Thoracic aorta (tissue), 2 donors: ENCODE data around the gene TENT4A. TPM values are rescaled to one million over a fixed set of nuclear protein-coding genes. Genes with fewer than 3 reads are reported as not detected.

Experiments
- ATAC-seq: fragments of 150-250 bp; one replicate; pipeline ENCODE4 v1.8.0; 2017; ENCODE audit warnings: low read depth; ENCODE audit not compliant: insufficient number of reproducible peaks, low FRiP score
- DNase-seq: peaks from one replicate; pipeline ENCODE4 v3.0.0-alpha.2; 2020; ENCODE audit warnings: low spot score
- H3K27ac ChIP-seq, 2 donors: fragments of 200-600 bp; sonication (generic); 1 replicate in 1 of 2; 2 replicates in 1 of 2; pipeline ENCODE4 v1.5.1; 2016; ENCODE audit warnings: mild to moderate bottlenecking in 2 of 2, moderate library complexity in 2 of 2
- H3K27me3 ChIP-seq: fragments of 200-600 bp; sonication (generic); replicated peaks from 2 replicates; pipeline ENCODE4 v1.6.0; 2016; ENCODE audit warnings: mild to moderate bottlenecking; ENCODE audit not compliant: insufficient read depth
- H3K36me3 ChIP-seq: fragments of 200-600 bp; sonication (generic); one replicate; pipeline ENCODE4 v1.5.1; 2016
- H3K4me1 ChIP-seq, 2 donors: fragments of 200-600 bp; sonication (generic); 1 replicate in 1 of 2; 2 replicates in 1 of 2; pipeline versions ENCODE4 v1.5.1 to v1.6.0; 2016; ENCODE audit warnings: low read depth in 2 of 2, mild to moderate bottlenecking in 1 of 2; ENCODE audit not compliant: control insufficient read depth in 1 of 2
- H3K4me3 ChIP-seq: fragments of 200-600 bp; sonication (generic); 2 replicates; pipeline ENCODE4 v1.5.1; 2016; ENCODE audit warnings: mild to moderate bottlenecking
- H3K9me3 ChIP-seq: fragments of 200-600 bp; sonication (generic); 2 replicates; pipeline ENCODE4 v1.5.1; 2016
- total RNA-seq, 2 donors: library from RNA; depleted of rRNA; stranded (reverse); fragments of >200 nt; gene quantifications; one replicate each; pipeline versions ENCODE4 v1.1.0 to v1.2.3, GENCODE V29; 2016
- TF ChIP-seq, protein P1 (sequence below): fragments of 200-600 bp; sonication (generic); IDR thresholded peaks from one replicate; pipeline ENCODE4 v1.5.1; 2019; ENCODE audit warnings: antibody characterized with exemption

TENT4A gene
- total RNA-seq, 2 donors from 2014 or later, result 34.5 to 47.6 TPM

DNA sequence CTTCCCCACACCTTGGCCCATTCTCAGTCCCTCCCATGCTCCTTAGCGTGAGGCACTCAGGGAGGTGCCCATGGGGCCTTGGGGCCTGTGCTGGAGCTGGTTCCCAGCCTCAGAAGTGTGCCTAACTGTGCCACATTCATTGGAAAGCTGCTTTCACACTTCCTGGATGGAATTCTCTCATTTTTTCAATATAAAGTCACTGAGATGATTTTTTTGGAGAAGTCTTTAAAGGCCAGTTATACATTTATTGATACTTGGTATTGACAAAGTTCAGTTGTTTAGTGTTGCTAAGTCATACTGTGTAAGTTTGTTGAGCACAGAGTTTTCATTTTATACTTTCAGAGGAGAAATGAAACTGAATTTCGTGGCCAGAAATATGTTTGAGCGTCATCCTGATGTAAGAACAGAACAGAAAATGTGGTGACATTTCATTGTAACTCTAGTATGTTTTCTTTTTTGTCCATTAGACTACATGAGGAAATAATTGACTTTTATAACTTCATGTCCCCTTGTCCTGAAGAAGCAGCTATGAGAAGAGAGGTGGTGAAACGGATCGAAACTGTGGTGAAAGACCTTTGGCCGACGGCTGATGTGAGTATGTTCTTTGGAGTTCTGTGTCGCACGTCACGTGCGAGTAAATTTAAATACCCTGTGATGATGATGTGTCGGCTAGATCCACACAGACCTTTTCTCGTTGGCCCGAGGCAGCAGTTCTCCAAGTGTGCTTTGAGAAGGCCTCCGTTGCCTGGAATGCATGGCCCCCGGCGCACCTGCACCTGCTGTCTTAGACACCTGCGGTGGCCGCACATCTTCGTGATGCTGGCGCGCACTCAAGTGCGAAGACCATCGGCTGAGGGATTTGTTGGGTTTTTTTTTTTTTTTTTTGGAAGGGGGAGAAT lies 24.1 kb downstream of the TENT4A start:
- Histone ChIP-seq H3K4me3 (no peak overlapping the region), H3K9me3 (no peaks in the 10 kb centered on the region), H3K27me3 (no peaks in the 10 kb centered on the region), H3K36me3 (peaks cover 26% of the 10 kb centered on the region), H3K27ac (no peak overlapping the region), H3K4me1 (peaks cover 28 to 31% of the 10 kb centered on the region in 2 donors)
- TF ChIP-seq, protein P1, sequence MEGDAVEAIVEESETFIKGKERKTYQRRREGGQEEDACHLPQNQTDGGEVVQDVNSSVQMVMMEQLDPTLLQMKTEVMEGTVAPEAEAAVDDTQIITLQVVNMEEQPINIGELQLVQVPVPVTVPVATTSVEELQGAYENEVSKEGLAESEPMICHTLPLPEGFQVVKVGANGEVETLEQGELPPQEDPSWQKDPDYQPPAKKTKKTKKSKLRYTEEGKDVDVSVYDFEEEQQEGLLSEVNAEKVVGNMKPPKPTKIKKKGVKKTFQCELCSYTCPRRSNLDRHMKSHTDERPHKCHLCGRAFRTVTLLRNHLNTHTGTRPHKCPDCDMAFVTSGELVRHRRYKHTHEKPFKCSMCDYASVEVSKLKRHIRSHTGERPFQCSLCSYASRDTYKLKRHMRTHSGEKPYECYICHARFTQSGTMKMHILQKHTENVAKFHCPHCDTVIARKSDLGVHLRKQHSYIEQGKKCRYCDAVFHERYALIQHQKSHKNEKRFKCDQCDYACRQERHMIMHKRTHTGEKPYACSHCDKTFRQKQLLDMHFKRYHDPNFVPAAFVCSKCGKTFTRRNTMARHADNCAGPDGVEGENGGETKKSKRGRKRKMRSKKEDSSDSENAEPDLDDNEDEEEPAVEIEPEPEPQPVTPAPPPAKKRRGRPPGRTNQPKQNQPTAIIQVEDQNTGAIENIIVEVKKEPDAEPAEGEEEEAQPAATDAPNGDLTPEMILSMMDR, result no peak
- ATAC-seq (no peak), DNase-seq (no peak)

DNA sequence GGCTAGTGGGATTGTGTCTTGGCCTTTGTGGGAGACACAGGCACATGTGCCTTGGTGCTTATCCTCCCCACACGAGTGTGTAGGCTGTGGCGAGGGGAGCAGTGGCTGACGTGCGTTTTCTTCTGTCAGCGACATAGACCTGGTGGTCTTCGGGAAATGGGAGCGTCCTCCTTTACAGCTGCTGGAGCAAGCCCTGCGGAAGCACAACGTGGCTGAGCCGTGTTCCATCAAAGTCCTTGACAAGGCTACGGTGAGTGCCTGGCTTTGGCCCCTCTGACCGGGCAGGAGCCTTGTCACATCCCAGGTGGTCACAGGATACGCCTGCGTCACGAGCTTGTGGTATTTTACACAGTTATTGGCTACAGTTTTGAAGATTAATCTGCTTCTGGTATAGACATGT lies 26.4 kb downstream of the TENT4A start:
- no peaks in the 10 kb centered on the region for H3K27me3 ChIP-seq
- DNase-seq (no peak), ATAC-seq (no peak)
- TF ChIP-seq, protein P1, result no peak
- no peak overlapping the region for H3K27ac ChIP-seq
- H3K36me3 ChIP-seq, result peaks cover 29% of the 10 kb centered on the region
- peaks cover 5 to 8% of the 10 kb centered on the region in 2 donors for H3K4me1 ChIP-seq
- H3K9me3 ChIP-seq, result no peaks in the 10 kb centered on the region
- no peak overlapping the region for H3K4me3 ChIP-seq

DNA sequence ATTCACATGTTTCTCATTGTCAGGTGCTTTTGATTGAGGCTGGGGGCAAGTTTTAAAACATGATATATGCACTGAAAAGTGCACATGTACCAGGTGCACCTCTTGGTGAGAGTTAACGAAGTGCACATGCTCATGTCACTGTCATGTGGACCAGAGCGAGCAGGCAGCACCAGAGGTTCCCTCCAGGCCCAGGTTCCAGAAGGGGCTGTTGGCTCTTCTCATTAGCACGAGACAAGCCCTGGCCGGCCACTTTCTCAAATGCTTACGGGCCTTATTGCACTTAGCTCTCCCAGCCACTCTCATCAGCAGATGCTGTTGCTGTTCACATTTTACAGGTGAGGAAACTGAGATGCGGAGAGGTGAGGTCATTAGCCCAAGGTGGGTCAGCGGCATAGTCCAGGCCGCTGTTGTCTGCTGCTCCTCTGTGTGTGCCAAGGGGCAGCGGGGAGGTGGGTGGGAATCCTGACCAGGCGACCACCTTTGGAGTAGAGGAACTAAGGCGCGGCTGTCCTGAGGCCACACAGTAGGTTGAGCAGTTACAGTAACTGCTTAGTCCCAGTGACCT lies 27.4 kb downstream of the TENT4A start:
- TF ChIP-seq, protein P1, result no peak
- no peak for DNase-seq
- no peak overlapping the region for H3K27ac ChIP-seq
- no peaks in the 10 kb centered on the region for H3K9me3 ChIP-seq
- no peak for ATAC-seq
- H3K4me1 ChIP-seq, result peaks cover 0 to 4% of the 10 kb centered on the region in 2 donors
- no peak overlapping the region for H3K4me3 ChIP-seq
- peaks cover 29% of the 10 kb centered on the region for H3K36me3 ChIP-seq
- no peaks in the 10 kb centered on the region for H3K27me3 ChIP-seq

DNA sequence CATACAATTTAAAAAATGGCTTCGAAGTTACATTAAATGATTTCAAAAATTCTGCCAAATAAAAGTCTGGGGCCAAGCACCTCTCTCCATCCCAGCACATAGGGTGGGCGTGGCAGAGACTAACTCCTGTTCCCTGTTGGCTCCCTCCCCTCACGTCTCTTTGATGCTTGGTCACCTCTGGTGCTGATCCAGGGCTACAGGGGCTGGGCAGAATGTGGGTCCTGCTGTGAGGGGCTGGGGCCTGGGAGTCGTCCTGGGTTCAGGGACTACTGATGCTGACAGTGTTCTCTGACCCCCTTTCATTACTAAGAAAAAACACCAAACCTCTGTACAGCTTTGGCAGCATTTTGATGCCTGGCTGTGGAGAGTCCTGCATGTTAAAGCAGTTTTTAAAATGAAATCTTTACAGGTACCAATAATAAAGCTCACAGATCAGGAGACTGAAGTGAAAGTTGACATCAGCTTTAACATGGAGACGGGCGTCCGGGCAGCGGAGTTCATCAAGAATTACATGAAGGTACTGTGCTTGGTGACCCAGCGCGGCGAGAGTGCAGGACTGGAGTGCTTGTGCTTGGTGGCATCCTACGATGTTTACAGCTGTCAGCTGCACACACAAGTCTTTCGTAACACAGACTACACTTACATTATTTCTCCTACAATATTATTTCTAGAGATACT lies 29.0 kb downstream of the TENT4A start:
- peaks cover 0 to 4% of the 10 kb centered on the region in 2 donors for H3K4me1 ChIP-seq
- H3K27ac ChIP-seq, result no peak overlapping the region
- no peak for DNase-seq
- no peak overlapping the region for H3K4me3 ChIP-seq
- TF ChIP-seq, protein P1, result no peak
- H3K9me3 ChIP-seq, result no peaks in the 10 kb centered on the region
- H3K27me3 ChIP-seq, result no peaks in the 10 kb centered on the region
- peaks cover 29% of the 10 kb centered on the region for H3K36me3 ChIP-seq
- no peak for ATAC-seq

DNA sequence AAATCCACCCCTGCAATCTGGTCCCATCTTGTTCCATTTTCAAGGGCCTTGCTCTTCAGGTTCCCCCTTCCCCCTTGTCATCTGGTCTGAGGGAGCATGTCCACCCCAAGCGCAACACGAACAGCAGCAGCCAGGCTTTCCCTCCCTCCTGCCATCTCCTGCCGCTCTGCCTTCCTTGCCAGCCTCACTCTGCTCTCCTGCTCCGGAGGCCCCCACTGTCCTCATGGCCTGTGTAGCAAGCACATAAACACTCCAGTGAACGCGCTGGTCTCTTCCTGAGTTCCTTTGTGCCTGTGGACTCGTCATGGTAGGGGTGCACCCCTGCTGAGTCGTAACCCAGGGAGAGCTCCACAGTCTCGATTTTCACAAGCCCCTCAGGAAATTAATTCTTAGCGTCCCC lies 29.9 kb downstream of the TENT4A start:
- peaks cover 26% of the 10 kb centered on the region for H3K36me3 ChIP-seq
- H3K27me3 ChIP-seq, result no peaks in the 10 kb centered on the region
- H3K4me1 ChIP-seq, result peaks cover 0 to 4% of the 10 kb centered on the region in 2 donors
- no peak for ATAC-seq
- no peak for DNase-seq
- H3K9me3 ChIP-seq, result no peaks in the 10 kb centered on the region
- TF ChIP-seq, protein P1, result no peak
- H3K4me3 ChIP-seq, result no peak overlapping the region
- no peak overlapping the region for H3K27ac ChIP-seq
